ENCODE measurements around the gene HLA-DOA. TPM values are rescaled to one million over a fixed set of nuclear protein-coding genes. Genes with fewer than 3 reads are reported as not detected.
A peak's percentile ranks its signal among the peaks of the same experiment; 100 is the strongest.

The HLA-DOA gene
- total and polyA plus RNA-seq, 2 donors (not counting 1 experiment from before 2014, with no cell fraction given), result 209 to 338 TPM

DNA sequence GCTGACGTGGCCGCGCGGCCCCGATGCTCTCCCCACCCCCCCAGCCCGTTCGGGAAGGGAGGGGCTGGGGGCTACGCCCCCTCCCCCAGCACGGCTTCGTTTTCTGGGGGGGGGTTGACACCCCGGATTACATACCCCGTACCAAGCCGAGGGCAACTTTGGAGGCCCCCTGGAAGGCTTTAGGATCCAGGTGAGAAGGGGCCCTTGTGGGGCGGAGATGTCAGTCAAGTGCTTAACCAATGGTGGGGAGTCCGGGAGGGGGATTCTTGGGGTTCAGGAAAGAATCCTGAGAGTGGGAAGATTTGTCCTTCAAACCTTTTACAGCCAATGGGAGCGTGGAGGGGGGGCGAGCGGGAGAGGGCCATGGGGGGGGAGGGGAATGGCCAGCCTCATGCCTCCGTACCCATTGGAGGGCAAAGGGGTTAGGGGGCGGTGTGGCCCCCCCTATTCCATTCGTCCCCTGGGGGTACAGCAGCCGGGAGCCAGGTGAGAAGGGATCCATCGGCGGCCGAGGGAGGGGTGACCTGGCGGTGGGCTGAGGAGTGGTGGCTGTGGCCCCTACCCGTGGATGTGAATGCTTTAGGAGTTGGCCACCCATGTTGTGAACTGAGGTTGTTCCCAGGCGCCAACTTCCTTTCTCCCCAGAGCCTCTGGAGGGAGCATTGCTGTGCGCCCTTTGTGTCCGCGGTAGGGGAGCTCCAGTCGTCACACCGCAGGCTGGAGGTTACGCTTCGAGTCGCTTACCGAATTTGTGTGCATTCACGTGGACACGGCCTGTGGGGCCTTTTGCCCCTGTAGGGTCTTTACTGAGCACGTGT is 40.3 kb downstream of the HLA-DOA start:
- Mint-ChIP-seq H3K4me1 (peaks cover 30% of the 10 kb centered on the region), H3K27me3 (no peaks in the 10 kb centered on the region), H3K9me3 (ENCODE audit: insufficient read depth) (no peaks in the 10 kb centered on the region), H3K27ac (peak overlapping the region; percentile 99), H3K4me3 (peak overlapping the region; percentile 96)
- ATAC-seq (ENCODE audit: low read depth) (peak; percentile 11), DNase-seq (peak; percentile 81)
- H4K20me1 ChIP-seq (ENCODE audit: control insufficient read depth, insufficient read depth, low read length, poor library complexity, severe bottlenecking), result peaks cover 20% of the 10 kb centered on the region
- peak overlapping the region; percentile 91 for H3K9ac ChIP-seq (ENCODE audit: low read length)
- intact Hi-C loops (cut with micrococcal nuclease), result loop anchor here (1.0 kb wide), 3 partner anchors 25 to 125 kb away; partner anchors contain the start of gene PSMB8
- peaks cover 59% of the 10 kb centered on the region for H3K79me2 ChIP-seq (ENCODE audit: control insufficient read depth, insufficient read depth, low read length)
- H2AFZ ChIP-seq (ENCODE audit: insufficient read depth, low read depth, low read length, poor library complexity, severe bottlenecking), result peak overlapping the region; percentile 90
- no peak for TF ChIP-seq EZH2 (IDR thresholded peaks at IDR 0.05; ENCODE audit: borderline replicate concordance, insufficient read depth, low read depth, low read length, poor library complexity, severe bottlenecking)
- TF ChIP-seq, protein P1, sequence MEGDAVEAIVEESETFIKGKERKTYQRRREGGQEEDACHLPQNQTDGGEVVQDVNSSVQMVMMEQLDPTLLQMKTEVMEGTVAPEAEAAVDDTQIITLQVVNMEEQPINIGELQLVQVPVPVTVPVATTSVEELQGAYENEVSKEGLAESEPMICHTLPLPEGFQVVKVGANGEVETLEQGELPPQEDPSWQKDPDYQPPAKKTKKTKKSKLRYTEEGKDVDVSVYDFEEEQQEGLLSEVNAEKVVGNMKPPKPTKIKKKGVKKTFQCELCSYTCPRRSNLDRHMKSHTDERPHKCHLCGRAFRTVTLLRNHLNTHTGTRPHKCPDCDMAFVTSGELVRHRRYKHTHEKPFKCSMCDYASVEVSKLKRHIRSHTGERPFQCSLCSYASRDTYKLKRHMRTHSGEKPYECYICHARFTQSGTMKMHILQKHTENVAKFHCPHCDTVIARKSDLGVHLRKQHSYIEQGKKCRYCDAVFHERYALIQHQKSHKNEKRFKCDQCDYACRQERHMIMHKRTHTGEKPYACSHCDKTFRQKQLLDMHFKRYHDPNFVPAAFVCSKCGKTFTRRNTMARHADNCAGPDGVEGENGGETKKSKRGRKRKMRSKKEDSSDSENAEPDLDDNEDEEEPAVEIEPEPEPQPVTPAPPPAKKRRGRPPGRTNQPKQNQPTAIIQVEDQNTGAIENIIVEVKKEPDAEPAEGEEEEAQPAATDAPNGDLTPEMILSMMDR (IDR thresholded peaks at IDR 0.05), result no peak
- peak overlapping the region; percentile 68 to 93 (median 83) for H3K4me3 ChIP-seq (ENCODE audit: control extremely low read depth in 1 of 5, extremely low read depth in 1 of 5, insufficient read depth in 1 of 5, low read depth in 2 of 5, low read length in 4 of 5)
- H3K4me1 ChIP-seq (ENCODE audit: control insufficient read depth in 2 of 2, insufficient read depth in 2 of 2, low read length in 2 of 2), result peaks cover 14 to 29% of the 10 kb centered on the region in 2 donors
- peak overlapping the region; percentile 88 for H3K4me2 ChIP-seq (replicated peaks; ENCODE audit: low read depth, low read length, poor library complexity, severe bottlenecking)
- H3K27me3 ChIP-seq (replicated peaks in 1 of 4; ENCODE audit: control extremely low read depth in 1 of 4, control insufficient read depth in 3 of 4, insufficient read depth in 4 of 4, low read length in 3 of 4), result no peaks in the 10 kb centered on the region
- CTCF ChIA-PET, result interaction anchor here (0.8 to 28.4 kb wide), 9 partner anchors 16 to 131 kb away, joined by 3 to 822 read pairs (median 43); partner anchors contain the start of genes HLA-DMA, HLA-DMB and TAP2
- WGBS (ENCODE audit: insufficient coverage), result 1% methylated on average over 25 of the region's 40 CpGs
- H3K9me3 ChIP-seq (ENCODE audit: control extremely low read depth in 1 of 3, control insufficient read depth in 2 of 3, insufficient read depth in 1 of 3, low read length in 2 of 3), result no peaks in the 10 kb centered on the region
- peak overlapping the region; percentile 96 for H3K27ac ChIP-seq (ENCODE audit: low read length in 2 of 2)
- H3K36me3 ChIP-seq (replicated peaks in 1 of 2; ENCODE audit: control extremely low read depth in 1 of 2, control insufficient read depth in 1 of 2, extremely low read depth in 1 of 2, insufficient read depth in 2 of 2, low read length in 1 of 2), result peaks cover 0 to 9% of the 10 kb centered on the region in 2 experiments
- POLR2A ChIA-PET, result interaction anchor here (0.6 to 11.8 kb wide), 21 partner anchors 9 to 778 kb away, joined by 3 to 349 read pairs (median 8); partner anchors contain the start of genes HLA-DMA, HLA-DMB, PSMB8 and PSMB9

All from B cell (primary cell).